ENCODE data around the gene KLHL22. TPM values are rescaled to one million over a fixed set of nuclear protein-coding genes. Genes with fewer than 3 reads are reported as not detected.

KLHL22 gene
- total and polyA plus RNA-seq, 2 of the 8 experiments (the other 6 are each of a cell fraction or from before 2014, with no cell fraction given): 9.4 to 16.2 TPM

- Histone ChIP-seq H4K20me1 (replicated peaks in 1 of 2; ENCODE audit: control insufficient read depth in 1 of 2, insufficient read depth in 2 of 2, low read length in 2 of 2) (peaks cover 11 to 32% of the 10 kb centered on the region in 2 experiments), H2BK5ac (ENCODE audit: low read depth, low read length) (no peak overlapping the region), H3K4me3 (ENCODE audit: extremely low read depth in 1 of 4, insufficient read depth in 2 of 4, low read depth in 3 of 4, low read length in 4 of 4) (no peak overlapping the region), H2AK5ac (ENCODE audit: low read depth, low read length) (no peak overlapping the region), H3K18ac (ENCODE audit: extremely low read depth, low read length) (no peak overlapping the region), H4K8ac (ENCODE audit: extremely low read depth, insufficient read depth, low read length) (no peak overlapping the region), H3K4me2 (ENCODE audit: insufficient read depth in 1 of 2, low read depth in 2 of 2, low read length in 2 of 2) (no peak overlapping the region), H4K5ac (ENCODE audit: insufficient read length, low read depth, low read length) (no peak overlapping the region), H2AFZ (ENCODE audit: low read length) (no peak overlapping the region), H3K27me3 (replicated peaks in 1 of 4; ENCODE audit: control insufficient read depth in 3 of 4, extremely low read depth in 1 of 4, insufficient read depth in 3 of 4, low read length in 3 of 4) (peaks cover 22 to 41% (median 37%) of the 10 kb centered on the region in 4 experiments), H3K4ac (replicated peaks; ENCODE audit: insufficient read length, low read depth, low read length) (no peak overlapping the region), H3K4me1 (replicated peaks in 1 of 4; ENCODE audit: control insufficient read depth in 3 of 4, insufficient read depth in 4 of 4, low read length in 3 of 4) (peaks cover 0 to 23% (median 16%) of the 10 kb centered on the region in 4 experiments; a peak in 5 of 7 replicates), H3K9ac (replicated peaks in 1 of 4; ENCODE audit: extremely low read depth in 1 of 4, low read depth in 3 of 4, low read length in 3 of 4) (no peak overlapping the region), H3K23me2 (ENCODE audit: low read depth, low read length) (peaks cover 11% of the 10 kb centered on the region; the same call in 1 of the 2 replicates), H3K79me2 (ENCODE audit: control insufficient read depth in 1 of 2, insufficient read depth in 2 of 2, low read length in 2 of 2) (no peaks in the 10 kb centered on the region), H2BK20ac (ENCODE audit: low read length) (no peak overlapping the region), H3K56ac (replicated peaks; ENCODE audit: insufficient read length, low read depth, low read length) (no peak overlapping the region), H2BK120ac (replicated peaks; ENCODE audit: low read depth, low read length) (no peak overlapping the region), H2BK12ac (ENCODE audit: low read depth, low read length) (no peak overlapping the region), H3K9me3 (ENCODE audit: insufficient read depth in 2 of 2, low read depth in 1 of 2, low read length in 1 of 2) (no peaks in the 10 kb centered on the region), H2BK15ac (ENCODE audit: low read length) (no peak overlapping the region), H3K27ac (ENCODE audit: low read depth, low read length) (no peak overlapping the region), H3K79me1 (ENCODE audit: low read depth, low read length) (no peaks in the 10 kb centered on the region; the same call in none of the 2 replicates), H3K14ac (ENCODE audit: insufficient read length) (no peak overlapping the region), H3K23ac (ENCODE audit: insufficient read length) (no peak overlapping the region), H3K36me3 (ENCODE audit: control insufficient read depth in 2 of 4, insufficient read depth in 4 of 4, low read length in 3 of 4) (no peaks in the 10 kb centered on the region), H4K91ac (replicated peaks; ENCODE audit: insufficient read length, low read length) (no peak overlapping the region)
- TF ChIP-seq BACH1 (IDR thresholded peaks at IDR 0.05; ENCODE audit: low read length) (no peak), JUND (IDR thresholded peaks at IDR 0.05; ENCODE audit: low read length) (no peak), RNF2 (IDR thresholded peaks at IDR 0.05; ENCODE audit: borderline replicate concordance, low read depth, low read length, missing control alignments, poor library complexity, severe bottlenecking) (no peak), HDAC6 (IDR thresholded peaks at IDR 0.05; ENCODE audit: low read depth, low read length) (no peak), SRF (IDR thresholded peaks at IDR 0.05; ENCODE audit: low read depth, low read length) (no peak), RFX5 (IDR thresholded peaks at IDR 0.05; ENCODE audit: borderline replicate concordance, low read depth, low read length) (no peak), ASH2L (IDR thresholded peaks at IDR 0.05; ENCODE audit: low read length) (no peak), GTF2F1 (IDR thresholded peaks at IDR 0.05; ENCODE audit: borderline replicate concordance, low read depth, low read length) (no peak), CBX5 (IDR thresholded peaks at IDR 0.05; ENCODE audit: low read depth, low read length) (no peak)
- no peak for DNase-seq (ENCODE audit: low read depth in 1 of 2, low spot score in 2 of 2)
- no peak for FAIRE-seq
- POLR2A ChIA-PET (ENCODE audit: partially characterized antibody): no interaction called here
- CTCF ChIA-PET (ENCODE audit: partially characterized antibody): interaction anchor here (2.2 to 2.4 kb wide), 2 partner anchors 9 to 12 kb away, joined by 7 to 15 read pairs; no protein-coding TSS in a partner anchor
- 86% methylated on average over 7 of the region's 8 CpGs; no CpG with 5 or more reads in 1 of the 2 experiments for WGBS, 2 experiments (ENCODE audit: extremely low coverage in 1 of 2, insufficient coverage in 1 of 2, insufficient read length in 1 of 2, insufficient replicate concordance in 2 of 2, low coverage in 1 of 2, low lambda C conversion rate in 2 of 2, missing lambda C conversion rate in 1 of 2)
Measured at GRCh38 chr22:20427104-20427944, 68.3 kb downstream of the KLHL22 start.

All from H1 (cell line).